Measurements from ENCODE around the gene POLR3K. TPM values are rescaled to one million over a fixed set of nuclear protein-coding genes. Genes with fewer than 3 reads are reported as not detected.

POLR3K gene
- total and polyA plus RNA-seq, 4 donors = 2.8 to 9.8 (median 7.4) TPM

GRCh38 chr16:79151-80054, 26.0 kb upstream of the POLR3K start:
- TF ChIP-seq HNF4G (IDR thresholded peaks at IDR 0.05) = no peak
- no peak for TF ChIP-seq JUND (IDR thresholded peaks at IDR 0.05)
- TF ChIP-seq RXRA (IDR thresholded peaks at IDR 0.05) = no peak
- TF ChIP-seq, protein P1, sequence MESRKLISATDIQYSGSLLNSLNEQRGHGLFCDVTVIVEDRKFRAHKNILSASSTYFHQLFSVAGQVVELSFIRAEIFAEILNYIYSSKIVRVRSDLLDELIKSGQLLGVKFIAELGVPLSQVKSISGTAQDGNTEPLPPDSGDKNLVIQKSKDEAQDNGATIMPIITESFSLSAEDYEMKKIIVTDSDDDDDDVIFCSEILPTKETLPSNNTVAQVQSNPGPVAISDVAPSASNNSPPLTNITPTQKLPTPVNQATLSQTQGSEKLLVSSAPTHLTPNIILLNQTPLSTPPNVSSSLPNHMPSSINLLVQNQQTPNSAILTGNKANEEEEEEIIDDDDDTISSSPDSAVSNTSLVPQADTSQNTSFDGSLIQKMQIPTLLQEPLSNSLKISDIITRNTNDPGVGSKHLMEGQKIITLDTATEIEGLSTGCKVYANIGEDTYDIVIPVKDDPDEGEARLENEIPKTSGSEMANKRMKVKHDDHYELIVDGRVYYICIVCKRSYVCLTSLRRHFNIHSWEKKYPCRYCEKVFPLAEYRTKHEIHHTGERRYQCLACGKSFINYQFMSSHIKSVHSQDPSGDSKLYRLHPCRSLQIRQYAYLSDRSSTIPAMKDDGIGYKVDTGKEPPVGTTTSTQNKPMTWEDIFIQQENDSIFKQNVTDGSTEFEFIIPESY (IDR thresholded peaks at IDR 0.05) = no peak
- no peak for TF ChIP-seq TAF1 (conservative IDR thresholded peaks at IDR 0.05)
- TF ChIP-seq YY1 (IDR thresholded peaks at IDR 0.05) = no peak
- no peak for TF ChIP-seq EGR1 (IDR thresholded peaks at IDR 0.05; ENCODE audit: low read depth in 2 of 2)
- TF ChIP-seq, protein P2, sequence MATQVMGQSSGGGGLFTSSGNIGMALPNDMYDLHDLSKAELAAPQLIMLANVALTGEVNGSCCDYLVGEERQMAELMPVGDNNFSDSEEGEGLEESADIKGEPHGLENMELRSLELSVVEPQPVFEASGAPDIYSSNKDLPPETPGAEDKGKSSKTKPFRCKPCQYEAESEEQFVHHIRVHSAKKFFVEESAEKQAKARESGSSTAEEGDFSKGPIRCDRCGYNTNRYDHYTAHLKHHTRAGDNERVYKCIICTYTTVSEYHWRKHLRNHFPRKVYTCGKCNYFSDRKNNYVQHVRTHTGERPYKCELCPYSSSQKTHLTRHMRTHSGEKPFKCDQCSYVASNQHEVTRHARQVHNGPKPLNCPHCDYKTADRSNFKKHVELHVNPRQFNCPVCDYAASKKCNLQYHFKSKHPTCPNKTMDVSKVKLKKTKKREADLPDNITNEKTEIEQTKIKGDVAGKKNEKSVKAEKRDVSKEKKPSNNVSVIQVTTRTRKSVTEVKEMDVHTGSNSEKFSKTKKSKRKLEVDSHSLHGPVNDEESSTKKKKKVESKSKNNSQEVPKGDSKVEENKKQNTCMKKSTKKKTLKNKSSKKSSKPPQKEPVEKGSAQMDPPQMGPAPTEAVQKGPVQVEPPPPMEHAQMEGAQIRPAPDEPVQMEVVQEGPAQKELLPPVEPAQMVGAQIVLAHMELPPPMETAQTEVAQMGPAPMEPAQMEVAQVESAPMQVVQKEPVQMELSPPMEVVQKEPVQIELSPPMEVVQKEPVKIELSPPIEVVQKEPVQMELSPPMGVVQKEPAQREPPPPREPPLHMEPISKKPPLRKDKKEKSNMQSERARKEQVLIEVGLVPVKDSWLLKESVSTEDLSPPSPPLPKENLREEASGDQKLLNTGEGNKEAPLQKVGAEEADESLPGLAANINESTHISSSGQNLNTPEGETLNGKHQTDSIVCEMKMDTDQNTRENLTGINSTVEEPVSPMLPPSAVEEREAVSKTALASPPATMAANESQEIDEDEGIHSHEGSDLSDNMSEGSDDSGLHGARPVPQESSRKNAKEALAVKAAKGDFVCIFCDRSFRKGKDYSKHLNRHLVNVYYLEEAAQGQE (IDR thresholded peaks at IDR 0.05) = no peak
- no peak for TF ChIP-seq RAD21 (IDR thresholded peaks at IDR 0.05)
- TF ChIP-seq FOXA2 (IDR thresholded peaks at IDR 0.05) = no peak
- TF ChIP-seq, protein P3, sequence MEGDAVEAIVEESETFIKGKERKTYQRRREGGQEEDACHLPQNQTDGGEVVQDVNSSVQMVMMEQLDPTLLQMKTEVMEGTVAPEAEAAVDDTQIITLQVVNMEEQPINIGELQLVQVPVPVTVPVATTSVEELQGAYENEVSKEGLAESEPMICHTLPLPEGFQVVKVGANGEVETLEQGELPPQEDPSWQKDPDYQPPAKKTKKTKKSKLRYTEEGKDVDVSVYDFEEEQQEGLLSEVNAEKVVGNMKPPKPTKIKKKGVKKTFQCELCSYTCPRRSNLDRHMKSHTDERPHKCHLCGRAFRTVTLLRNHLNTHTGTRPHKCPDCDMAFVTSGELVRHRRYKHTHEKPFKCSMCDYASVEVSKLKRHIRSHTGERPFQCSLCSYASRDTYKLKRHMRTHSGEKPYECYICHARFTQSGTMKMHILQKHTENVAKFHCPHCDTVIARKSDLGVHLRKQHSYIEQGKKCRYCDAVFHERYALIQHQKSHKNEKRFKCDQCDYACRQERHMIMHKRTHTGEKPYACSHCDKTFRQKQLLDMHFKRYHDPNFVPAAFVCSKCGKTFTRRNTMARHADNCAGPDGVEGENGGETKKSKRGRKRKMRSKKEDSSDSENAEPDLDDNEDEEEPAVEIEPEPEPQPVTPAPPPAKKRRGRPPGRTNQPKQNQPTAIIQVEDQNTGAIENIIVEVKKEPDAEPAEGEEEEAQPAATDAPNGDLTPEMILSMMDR (IDR thresholded peaks at IDR 0.05; ENCODE audit: low read depth, low read length, missing input control) = no peak
- TF ChIP-seq SP1 (IDR thresholded peaks at IDR 0.05) = no peak
- no peak for TF ChIP-seq NR2F2 (IDR thresholded peaks at IDR 0.05)
- TF ChIP-seq GABPA (IDR thresholded peaks at IDR 0.05 in 1 of 2, conservative IDR thresholded peaks at IDR 0.05 in 1 of 2) = no peak
- TF ChIP-seq, protein P4, sequence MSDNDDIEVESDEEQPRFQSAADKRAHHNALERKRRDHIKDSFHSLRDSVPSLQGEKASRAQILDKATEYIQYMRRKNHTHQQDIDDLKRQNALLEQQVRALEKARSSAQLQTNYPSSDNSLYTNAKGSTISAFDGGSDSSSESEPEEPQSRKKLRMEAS (IDR thresholded peaks at IDR 0.05) = no peak
- TF ChIP-seq FOXA1 (IDR thresholded peaks at IDR 0.05) = no peak
- TF ChIP-seq HNF4A (conservative IDR thresholded peaks at IDR 0.05) = no peak
- H3K4me3 ChIP-seq (ENCODE audit: low read depth in 1 of 3, low read length in 3 of 3) = peak overlapping the region; percentile 62 to 93 (median 90)
- H3K9me3 ChIP-seq (ENCODE audit: control insufficient read depth in 4 of 4, low read length in 3 of 4) = no peaks in the 10 kb centered on the region
- peak overlapping the region in 1 of 2 donors; percentile 92 for H3K9ac ChIP-seq (ENCODE audit: low read depth in 1 of 2, low read length in 2 of 2)
- DNase-seq (ENCODE audit: low spot score) = no peak
- 85% methylated on average over 32 of the region's 32 CpGs for WGBS
- H3K4me1 ChIP-seq (ENCODE audit: control insufficient read depth in 4 of 4, insufficient read depth in 4 of 4, low read length in 3 of 4) = peaks cover 8 to 28% (median 16%) of the 10 kb centered on the region in 4 donors
- no peaks in the 10 kb centered on the region for H3K27me3 ChIP-seq (ENCODE audit: control insufficient read depth in 4 of 4, insufficient read depth in 4 of 4, low read length in 3 of 4)
- peaks cover 0 to 17% (median under 1%) of the 10 kb centered on the region in 4 donors for H3K36me3 ChIP-seq (ENCODE audit: control insufficient read depth in 4 of 4, insufficient read depth in 3 of 4, low read depth in 1 of 4, low read length in 3 of 4)
- peak overlapping the region in 1 of 2 donors; percentile 75 for H3K27ac ChIP-seq (ENCODE audit: low read depth in 1 of 2, low read length in 2 of 2)

Measured in liver (tissue), 9 donors.